GM18951 (cell line): ENCODE measurements around the gene MYL7.
"Not testable (repeated sequence)": the region's sequence is repeated elsewhere in the genome, so short reads cannot be mapped to it uniquely, and the experiment has no call there.

Experiments
- POLR2A ChIP-seq: IDR thresholded peaks from 4 replicates; pipeline ENCODE4 v1.6.1; 2011; ENCODE audit warnings: mild to moderate bottlenecking; ENCODE audit not compliant: insufficient read length, insufficient read depth; ENCODE audit errors: extremely low read depth
- in situ Hi-C: fragments of 300-500 bp; cut with MboI; formaldehyde crosslinking; loops from one replicate; pipeline ENCODE4 v1.12.0; 2022; ENCODE audit warnings: low sequenced_read_pairs, mixed read lengths, inconsistent platforms; ENCODE audit not compliant: unreplicated experiment

The MYL7 gene

GRCh38 chr7:44143646-44144250, 2.6 kb upstream of the MYL7 start:
- no peak for TF ChIP-seq POLR2A
- in situ Hi-C loops: no loop called here

GRCh38 chr7:44142028-44142427, 896 bp upstream of the MYL7 start:
- in situ Hi-C loops: no loop called here
- no peak for TF ChIP-seq POLR2A

- in situ Hi-C loops: no loop called here
- no peak for TF ChIP-seq POLR2A
These were observed 791 bp downstream of the MYL7 start for GRCh38 chr7:44140341-44140740.

GRCh38 chr7:44139311-44140010, 1.7 kb downstream of the MYL7 start:
- no peak for TF ChIP-seq POLR2A
- in situ Hi-C loops: no loop called here

GRCh38 chr7:44138698-44139097, 2.4 kb downstream of the MYL7 start:
- in situ Hi-C loops: no loop called here
- no peak for TF ChIP-seq POLR2A

GRCh38 chr7:44136731-44137130, 4.4 kb downstream of the MYL7 start:
- no peak for TF ChIP-seq POLR2A
- in situ Hi-C loops: no loop called here

GRCh38 chr7:44134943-44135628, 6.0 kb downstream of the MYL7 start:
- in situ Hi-C loops: no loop called here
- no peak for TF ChIP-seq POLR2A

- no peak for TF ChIP-seq POLR2A
- in situ Hi-C loops: no loop called here
These were observed 7.8 kb downstream of the MYL7 start for GRCh38 chr7:44133295-44133694.

GRCh38 chr7:44132039-44132438, 9.1 kb downstream of the MYL7 start:
- in situ Hi-C loops: no loop called here

GRCh38 chr7:44131173-44132029, 9.7 kb downstream of the MYL7 start:
- TF ChIP-seq POLR2A: no peak
- in situ Hi-C loops: no loop called here

More at GRCh38 chr7:44132039-44132438, 9.1 kb downstream of the MYL7 start:
- no peak for TF ChIP-seq POLR2A

GRCh38 chr7:44128721-44129582, 12.2 kb downstream of the MYL7 start:
- in situ Hi-C loops: no loop called here
- no peak for TF ChIP-seq POLR2A

GRCh38 chr7:44127161-44127560, 14.0 kb downstream of the MYL7 start:
- TF ChIP-seq POLR2A: no peak
- in situ Hi-C loops: no loop called here

- in situ Hi-C loops: not testable (repeated sequence)
These were observed 14.6 kb downstream of the MYL7 start for GRCh38 chr7:44126574-44126973.
